ENCODE measurements around the gene TP73. TPM values are rescaled to one million over a fixed set of nuclear protein-coding genes. Genes with fewer than 3 reads are reported as not detected.

Gene TP73
- total RNA-seq, 1 donor from 2014 or later: 3.6 TPM

GRCh38 chr1:3697810-3698209, 45.5 kb downstream of the TP73 start:
- ATAC-seq (no peak), DNase-seq (no peak)
- H3K27me3 ChIP-seq (ENCODE audit: low read depth): peaks cover 36% of the 10 kb centered on the region
- intact Hi-C loops (cut with DNase I): no loop called here
- no peak for TF ChIP-seq CTCF (IDR thresholded peaks at IDR 0.05)
- H3K36me3 ChIP-seq: no peaks in the 10 kb centered on the region
- no peaks in the 10 kb centered on the region for H3K4me1 ChIP-seq
- H3K9me3 ChIP-seq: no peaks in the 10 kb centered on the region
- H3K4me3 ChIP-seq: no peak overlapping the region
- no peak overlapping the region for H3K27ac ChIP-seq

DNA sequence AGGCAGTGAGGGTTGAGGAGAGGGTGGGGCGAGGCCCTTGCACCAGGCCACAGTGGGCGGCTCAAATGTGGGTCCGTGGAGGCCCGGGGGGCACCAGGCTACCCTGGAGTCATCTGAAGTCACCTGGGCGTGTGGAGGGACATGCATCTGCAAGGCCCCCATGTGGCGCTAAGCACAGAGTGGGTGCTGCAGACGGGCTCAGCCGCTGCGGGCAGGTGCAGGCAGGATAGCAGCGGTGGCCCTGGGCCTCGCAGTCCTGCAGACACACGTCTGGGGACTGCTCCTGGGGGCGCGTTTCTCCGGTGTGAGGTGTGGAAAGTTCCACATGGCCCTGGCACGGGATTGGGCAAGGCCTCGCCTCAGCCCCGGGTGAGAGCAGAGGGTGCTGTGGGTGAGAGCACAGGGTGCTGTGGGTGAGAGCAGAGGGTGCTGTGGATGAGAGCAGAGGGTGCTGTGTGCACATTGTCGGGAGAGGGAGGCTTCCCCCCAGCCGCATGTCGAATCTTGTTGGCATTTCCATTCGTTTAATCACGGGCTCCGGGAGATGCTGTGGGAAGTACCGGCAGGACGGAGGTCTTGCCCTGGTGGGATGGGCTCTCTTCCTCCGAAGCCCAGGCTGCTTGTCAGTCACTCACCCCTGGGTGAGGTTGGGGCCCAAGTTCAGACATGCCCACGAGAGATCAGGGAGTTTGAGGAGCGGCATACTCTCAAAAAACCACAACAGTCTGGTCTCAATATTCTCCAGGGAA, 46.5 kb downstream of the TP73 start:
- intact Hi-C loops (cut with DNase I): no loop called here
- Histone ChIP-seq H3K4me3 (no peak overlapping the region), H3K4me1 (no peaks in the 10 kb centered on the region), H3K27ac (no peak overlapping the region), H3K27me3 (ENCODE audit: low read depth) (peaks cover 41% of the 10 kb centered on the region), H3K36me3 (no peaks in the 10 kb centered on the region), H3K9me3 (no peaks in the 10 kb centered on the region)
- no peak for DNase-seq
- ATAC-seq: no peak
- TF ChIP-seq CTCF (IDR thresholded peaks at IDR 0.05): no peak

DNA sequence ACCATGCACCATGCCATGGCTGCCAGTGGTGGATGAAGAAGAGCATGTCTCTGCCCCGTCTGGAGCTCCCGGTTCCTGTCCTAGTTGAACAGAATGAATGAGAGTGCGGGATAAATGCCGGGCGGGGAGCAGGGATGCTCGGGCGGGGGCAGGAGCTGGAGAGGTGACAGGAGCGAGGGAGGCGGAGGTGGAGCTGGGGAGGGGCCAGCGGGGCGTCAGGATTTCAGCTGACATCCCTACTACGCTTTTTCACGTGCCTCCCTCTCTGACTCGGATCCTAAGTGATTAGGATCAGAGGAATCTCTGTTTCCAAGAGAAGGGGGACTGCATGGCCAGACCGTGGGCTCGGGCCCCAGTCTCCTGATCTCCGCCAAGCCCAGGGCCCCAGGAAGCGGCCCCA, 47.3 kb downstream of the TP73 start:
- Histone ChIP-seq H3K27me3 (ENCODE audit: low read depth) (peaks cover 41% of the 10 kb centered on the region), H3K9me3 (no peaks in the 10 kb centered on the region), H3K4me1 (no peaks in the 10 kb centered on the region), H3K4me3 (no peak overlapping the region), H3K36me3 (no peaks in the 10 kb centered on the region), H3K27ac (no peak overlapping the region)
- TF ChIP-seq CTCF (IDR thresholded peaks at IDR 0.05): no peak
- DNase-seq (no peak), ATAC-seq (no peak)
- intact Hi-C loops (cut with DNase I): no loop called here

GRCh38 chr1:3700631-3701030, 48.3 kb downstream of the TP73 start:
- no peaks in the 10 kb centered on the region for H3K36me3 ChIP-seq
- intact Hi-C loops (cut with DNase I): no loop called here
- H3K4me1 ChIP-seq: no peaks in the 10 kb centered on the region
- H3K27ac ChIP-seq: no peak overlapping the region
- H3K4me3 ChIP-seq: no peak overlapping the region
- no peak for TF ChIP-seq CTCF (IDR thresholded peaks at IDR 0.05)
- peaks cover 37% of the 10 kb centered on the region for H3K27me3 ChIP-seq (ENCODE audit: low read depth)
- ATAC-seq (no peak), DNase-seq (no peak)
- no peaks in the 10 kb centered on the region for H3K9me3 ChIP-seq

- Histone ChIP-seq H3K4me1 (no peaks in the 10 kb centered on the region), H3K27ac (no peak overlapping the region), H3K36me3 (no peaks in the 10 kb centered on the region), H3K4me3 (no peak overlapping the region), H3K27me3 (ENCODE audit: low read depth) (peaks cover 40% of the 10 kb centered on the region), H3K9me3 (no peaks in the 10 kb centered on the region)
- TF ChIP-seq CTCF (IDR thresholded peaks at IDR 0.05): no peak
- ATAC-seq (no peak), DNase-seq (no peak)
- intact Hi-C loops (cut with DNase I): no loop called here
These were observed 50.2 kb downstream of the TP73 start for GRCh38 chr1:3702528-3702927.

Data from lower lobe of right lung (tissue), 2 donors.